Neural progenitor cell (in vitro differentiated cells): ENCODE results near the gene LHFPL2.

ENCODE experiments used
- CTCF ChIP-seq: fragments of 200-600 bp; sonication (generic); IDR thresholded peaks from 2 replicates; pipeline ENCODE4 v1.5.1; 2017; ENCODE audit warnings: antibody characterized with exemption, mild to moderate bottlenecking
- EZH2 ChIP-seq: fragments of 200-600 bp; sonication (generic); IDR thresholded peaks from 2 replicates; pipeline ENCODE4 v1.6.1; 2017; ENCODE audit warnings: antibody characterized with exemption, mild to moderate bottlenecking, moderate library complexity
- EZH2phosphoT487 ChIP-seq: fragments of 200-600 bp; sonication (generic); IDR thresholded peaks from 2 replicates; pipeline ENCODE4 v1.6.1; 2017; ENCODE audit warnings: antibody characterized with exemption

- TF ChIP-seq CTCF (no peak), EZH2 (no peak), EZH2phosphoT487 (no peak)
Observed at GRCh38 chr5:78642701-78643100, 5.9 kb downstream of the LHFPL2 start.
